Measurements from ENCODE around the gene ALOX15B. TPM values are rescaled to one million over a fixed set of nuclear protein-coding genes. Genes with fewer than 3 reads are reported as not detected.

ALOX15B gene
- total RNA-seq, 1 experiment from 2014 or later, result 0.30 TPM

- H3K36me3 ChIP-seq (ENCODE audit: control insufficient read depth in 1 of 2, insufficient read depth in 2 of 2, low read length in 2 of 2), result no peaks in the 10 kb centered on the region
- POLR2A ChIA-PET, result no interaction called here
- no peak overlapping the region for H3K9ac ChIP-seq (ENCODE audit: low read length)
- H4K20me1 ChIP-seq (ENCODE audit: insufficient read depth), result no peaks in the 10 kb centered on the region
- H3K4me1 ChIP-seq (ENCODE audit: control insufficient read depth in 1 of 2, insufficient read depth in 2 of 2, low read length in 2 of 2), result peaks cover 2 to 11% of the 10 kb centered on the region in 2 experiments; a peak in 2 of 4 replicates
- H3K9me2 ChIP-seq (ENCODE audit: insufficient read depth), result no peaks in the 10 kb centered on the region
- H3K4me2 ChIP-seq (ENCODE audit: low read length), result no peak overlapping the region
- H3K27me3 ChIP-seq (ENCODE audit: insufficient read depth, low read length), result no peaks in the 10 kb centered on the region
- CTCF ChIA-PET, result interaction anchor here (0.9 kb wide), 1 partner anchor 19 kb away, joined by 3 read pairs; no protein-coding TSS in a partner anchor
- no TSS peak for BruUV-seq (replicated peaks)
- no peaks in the 10 kb centered on the region for H3K79me2 ChIP-seq (ENCODE audit: insufficient read depth, low read length)
- no peaks in the 10 kb centered on the region for H3K9me3 ChIP-seq (ENCODE audit: control insufficient read depth in 1 of 2, insufficient read depth in 1 of 2, low read depth in 1 of 2, low read length in 2 of 2)
- intact Hi-C loops (cut with micrococcal nuclease), result no loop called here
- no peak for TF ChIP-seq FOSL1 (IDR thresholded peaks at IDR 0.05; ENCODE audit: low read depth)
- no peak for TF ChIP-seq RAD21 (IDR thresholded peaks at IDR 0.05; ENCODE audit: low read depth)
- no peak for TF ChIP-seq TCF7L2 (IDR thresholded peaks at IDR 0.05; ENCODE audit: borderline replicate concordance, extremely low read depth, insufficient read depth, insufficient read length)
- TF ChIP-seq YY1 (IDR thresholded peaks at IDR 0.05; ENCODE audit: extremely low read depth, insufficient replicate concordance, low read depth, low read length), result no peak
- TF ChIP-seq, protein P1, sequence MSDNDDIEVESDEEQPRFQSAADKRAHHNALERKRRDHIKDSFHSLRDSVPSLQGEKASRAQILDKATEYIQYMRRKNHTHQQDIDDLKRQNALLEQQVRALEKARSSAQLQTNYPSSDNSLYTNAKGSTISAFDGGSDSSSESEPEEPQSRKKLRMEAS (IDR thresholded peaks at IDR 0.05), result no peak
- no peak for TF ChIP-seq SIN3A (IDR thresholded peaks at IDR 0.05; ENCODE audit: low read depth)
- no peak for TF ChIP-seq EZH2 (IDR thresholded peaks at IDR 0.05)
- TF ChIP-seq POLR2A (IDR thresholded peaks at IDR 0.05; ENCODE audit: borderline replicate concordance, extremely low read depth, insufficient read depth, insufficient read length), result no peak
- no peak for TF ChIP-seq CTCF (IDR thresholded peaks at IDR 0.05 in 2 of 3, conservative IDR thresholded peaks at IDR 0.05 in 1 of 3; ENCODE audit: borderline replicate concordance in 1 of 3, insufficient read depth in 1 of 3, low read depth in 2 of 3, low read length in 2 of 3)
- DNase-seq (ENCODE audit: low read depth, low spot score) (no peak), ATAC-seq (no peak)
- no peak overlapping the region for H2AFZ ChIP-seq (ENCODE audit: low read depth, low read length, poor library complexity, severe bottlenecking)
- RAD21 ChIA-PET (ENCODE audit: low non-redundant PET in 1 of 2, low total read pairs in 2 of 2, uncharacterized antibody in 2 of 2, unreplicated experiment in 2 of 2), result no interaction called here
- H3K27ac ChIP-seq (ENCODE audit: low read depth, low read length), result no peak overlapping the region
- no peak overlapping the region for H3K4me3 ChIP-seq (replicated peaks in 1 of 2; ENCODE audit: low read depth in 1 of 2, low read length in 2 of 2)
Measured at GRCh38 chr17:8091033-8091687, 52.3 kb downstream of the ALOX15B start.

Data from HCT116 (cell line).